ENCODE results near the gene GPRC5B. TPM values are rescaled to one million over a fixed set of nuclear protein-coding genes. Genes with fewer than 3 reads are reported as not detected.

The GPRC5B gene
- total RNA-seq, 4 donors from 2014 or later = 3.5 to 22.9 (median 6.6) TPM

DNA sequence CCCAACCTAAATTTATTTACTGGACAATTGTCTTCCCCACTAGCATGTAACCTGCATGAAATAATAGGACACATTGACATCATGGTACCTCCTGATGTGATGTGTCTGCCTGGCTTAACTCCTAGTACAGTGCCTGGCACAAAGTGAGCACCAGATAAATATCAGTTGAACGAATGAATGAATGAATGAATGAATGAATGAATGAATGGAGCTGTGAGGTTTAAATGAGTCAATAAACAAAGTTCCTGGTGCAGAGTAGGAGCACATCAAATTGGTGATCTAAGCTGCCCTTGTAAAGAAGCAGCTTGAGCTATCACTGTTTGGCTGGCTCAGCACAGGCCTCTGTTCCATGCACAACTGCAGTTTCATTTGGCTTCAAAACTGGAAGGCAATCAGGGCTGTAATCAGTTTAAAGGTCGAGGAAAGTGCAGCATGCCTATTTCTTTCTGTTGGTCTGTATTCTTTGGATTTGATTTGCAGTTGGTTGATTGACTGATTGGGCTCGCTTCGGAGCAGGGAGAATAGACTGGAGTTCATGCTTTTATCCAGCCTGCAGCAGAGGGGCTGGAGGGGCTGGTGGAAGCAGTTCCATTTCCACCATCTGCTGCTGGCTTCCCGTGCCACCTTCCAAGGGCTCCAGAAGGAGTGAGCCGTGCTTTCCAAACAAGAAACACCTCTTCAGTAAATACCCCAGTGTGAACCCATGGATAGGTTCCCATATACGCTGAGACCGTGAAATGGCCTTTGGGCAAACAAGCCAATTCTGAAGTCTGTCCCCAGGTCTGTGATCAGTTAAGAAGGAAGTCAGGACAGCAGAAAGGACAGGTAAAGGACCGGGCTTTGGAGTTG is 54.6 kb downstream of the GPRC5B start:
- TF ChIP-seq, protein P1, sequence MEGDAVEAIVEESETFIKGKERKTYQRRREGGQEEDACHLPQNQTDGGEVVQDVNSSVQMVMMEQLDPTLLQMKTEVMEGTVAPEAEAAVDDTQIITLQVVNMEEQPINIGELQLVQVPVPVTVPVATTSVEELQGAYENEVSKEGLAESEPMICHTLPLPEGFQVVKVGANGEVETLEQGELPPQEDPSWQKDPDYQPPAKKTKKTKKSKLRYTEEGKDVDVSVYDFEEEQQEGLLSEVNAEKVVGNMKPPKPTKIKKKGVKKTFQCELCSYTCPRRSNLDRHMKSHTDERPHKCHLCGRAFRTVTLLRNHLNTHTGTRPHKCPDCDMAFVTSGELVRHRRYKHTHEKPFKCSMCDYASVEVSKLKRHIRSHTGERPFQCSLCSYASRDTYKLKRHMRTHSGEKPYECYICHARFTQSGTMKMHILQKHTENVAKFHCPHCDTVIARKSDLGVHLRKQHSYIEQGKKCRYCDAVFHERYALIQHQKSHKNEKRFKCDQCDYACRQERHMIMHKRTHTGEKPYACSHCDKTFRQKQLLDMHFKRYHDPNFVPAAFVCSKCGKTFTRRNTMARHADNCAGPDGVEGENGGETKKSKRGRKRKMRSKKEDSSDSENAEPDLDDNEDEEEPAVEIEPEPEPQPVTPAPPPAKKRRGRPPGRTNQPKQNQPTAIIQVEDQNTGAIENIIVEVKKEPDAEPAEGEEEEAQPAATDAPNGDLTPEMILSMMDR (IDR thresholded peaks at IDR 0.05) = no peak
- TF ChIP-seq POLR2A (IDR thresholded peaks at IDR 0.05) = no peak
- Histone ChIP-seq H3K9me3 (no peaks in the 10 kb centered on the region), H3K4me1 (no peaks in the 10 kb centered on the region), H3K4me3 (no peak overlapping the region), H3K36me3 (no peaks in the 10 kb centered on the region), H3K27me3 (no peaks in the 10 kb centered on the region), H3K27ac (no peak overlapping the region)
- no peak for DNase-seq

DNA sequence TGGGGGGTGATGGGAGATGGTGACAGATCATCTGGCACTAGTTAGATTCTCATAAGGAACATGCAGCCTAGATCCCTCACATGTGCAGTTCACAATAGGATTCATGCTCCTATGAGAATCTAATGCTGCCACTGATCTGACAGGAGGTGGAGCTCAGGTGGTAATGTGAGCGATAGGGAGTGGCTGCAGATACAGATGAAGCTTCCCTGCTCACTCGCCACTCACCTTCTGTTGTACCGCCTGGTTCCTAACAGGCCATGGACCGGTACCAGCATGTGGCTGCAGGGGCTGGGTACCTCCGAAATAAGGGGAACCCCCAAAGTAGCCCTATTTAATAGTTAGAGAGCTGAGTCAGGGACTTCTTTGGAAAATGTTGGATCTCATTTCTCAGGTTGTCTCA is 60.4 kb downstream of the GPRC5B start:
- Histone ChIP-seq H3K4me3 (no peak overlapping the region), H3K27me3 (no peaks in the 10 kb centered on the region)

DNA sequence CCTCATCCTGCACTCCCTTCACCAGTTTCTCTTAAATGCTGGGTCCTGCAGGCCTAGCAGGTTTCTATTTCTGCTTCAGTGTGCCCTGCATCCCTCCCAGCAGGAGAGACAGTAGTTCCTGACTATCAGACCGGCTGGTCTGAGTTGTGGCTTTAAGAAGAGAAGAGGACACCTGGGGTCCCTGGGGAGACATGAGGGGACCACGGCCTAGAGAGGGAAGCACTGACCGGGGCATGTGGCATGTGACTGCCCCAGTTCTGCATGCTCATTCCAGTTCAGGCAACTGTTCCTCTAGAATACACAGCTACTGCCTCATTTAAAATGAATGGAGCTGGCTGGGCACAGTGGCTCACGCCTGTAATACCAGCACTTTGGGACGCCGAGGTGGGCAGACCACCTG is 61.3 kb downstream of the GPRC5B start:
- no peak for TF ChIP-seq POLR2A (IDR thresholded peaks at IDR 0.05)
- TF ChIP-seq, protein P1 (IDR thresholded peaks at IDR 0.05) = no peak

More for the DNA sequence above, 60.4 kb downstream of the GPRC5B start:
- no peaks in the 10 kb centered on the region for H3K9me3 ChIP-seq
- DNase-seq = no peak
- H3K27ac ChIP-seq = no peak overlapping the region
- TF ChIP-seq POLR2A (IDR thresholded peaks at IDR 0.05) = no peak
- TF ChIP-seq, protein P1 (IDR thresholded peaks at IDR 0.05) = no peak
- no peaks in the 10 kb centered on the region for H3K36me3 ChIP-seq
- no peaks in the 10 kb centered on the region for H3K4me1 ChIP-seq

DNA sequence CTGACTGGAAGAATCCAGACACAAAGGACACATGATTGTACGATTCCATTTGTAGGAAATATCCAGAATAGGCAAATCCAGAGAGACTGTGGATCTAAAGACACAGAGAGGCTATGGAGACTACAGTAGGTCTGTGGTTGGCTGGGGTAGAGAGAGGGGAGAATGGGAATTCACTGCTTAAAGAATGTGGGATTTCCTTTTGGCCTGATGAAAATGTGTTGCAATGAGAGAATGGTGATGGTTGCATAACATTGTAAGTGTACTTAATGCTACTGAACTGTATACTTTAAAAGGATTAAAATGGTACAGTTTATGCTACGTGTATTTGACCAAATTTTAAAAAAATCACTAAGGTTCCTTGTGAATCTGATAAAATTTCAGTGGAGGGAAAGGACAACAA is 62.1 kb downstream of the GPRC5B start:
- Histone ChIP-seq H3K27ac (no peak overlapping the region), H3K36me3 (no peaks in the 10 kb centered on the region), H3K4me3 (no peak overlapping the region), H3K4me1 (no peaks in the 10 kb centered on the region), H3K9me3 (no peaks in the 10 kb centered on the region), H3K27me3 (no peaks in the 10 kb centered on the region)
- TF ChIP-seq, protein P1 (IDR thresholded peaks at IDR 0.05) = no peak
- TF ChIP-seq POLR2A (IDR thresholded peaks at IDR 0.05) = no peak
- DNase-seq = no peak

More for the DNA sequence above, 61.3 kb downstream of the GPRC5B start:
- Histone ChIP-seq H3K4me3 (no peak overlapping the region), H3K9me3 (no peaks in the 10 kb centered on the region), H3K36me3 (no peaks in the 10 kb centered on the region), H3K27ac (no peak overlapping the region), H3K27me3 (no peaks in the 10 kb centered on the region), H3K4me1 (no peaks in the 10 kb centered on the region)
- DNase-seq = no peak

DNA sequence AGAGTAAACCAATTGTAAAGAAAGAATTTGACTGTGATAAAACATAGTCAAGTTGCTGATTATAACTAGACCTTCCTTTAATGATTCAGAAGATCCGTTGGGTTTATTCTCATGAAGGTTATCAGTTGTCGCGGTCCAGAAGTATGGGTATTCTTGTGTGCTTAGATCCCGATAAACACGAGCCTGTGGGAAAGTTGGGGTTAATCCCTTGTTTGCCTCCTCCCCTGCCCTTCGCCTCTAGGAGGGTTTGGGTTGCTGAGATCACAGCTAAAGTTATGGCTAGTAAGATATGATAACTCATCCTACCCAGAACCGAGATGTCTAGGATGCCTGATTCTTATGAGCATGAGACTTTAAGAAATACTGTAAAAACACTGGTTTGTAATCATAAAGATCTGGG is 66.8 kb downstream of the GPRC5B start:
- no peak for DNase-seq

More for the DNA sequence above, 66.8 kb downstream of the GPRC5B start:
- no peaks in the 10 kb centered on the region for H3K4me1 ChIP-seq
- no peak overlapping the region for H3K4me3 ChIP-seq
- TF ChIP-seq POLR2A (IDR thresholded peaks at IDR 0.05) = no peak
- TF ChIP-seq, protein P1 (IDR thresholded peaks at IDR 0.05) = no peak
- H3K27ac ChIP-seq = no peak overlapping the region
- no peaks in the 10 kb centered on the region for H3K27me3 ChIP-seq
- no peaks in the 10 kb centered on the region for H3K9me3 ChIP-seq
- H3K36me3 ChIP-seq = no peaks in the 10 kb centered on the region
